Memory B cell (primary cell): ENCODE results near the gene PCP4L1.
A peak's percentile ranks its signal among the peaks of the same experiment; 100 is the strongest.

Experiments
- ATAC-seq: fragments of 150-1000 bp; cut with Tn5 transposase; 2 replicates; pipeline ENCODE4 v1.10.0; 2021; ENCODE audit warnings: low read depth, mild to moderate bottlenecking, moderate library complexity
- DNase-seq, 2 donors: peaks; one replicate each; pipeline ENCODE4 v3.0.0; 2022; ENCODE audit warnings: low spot score in 2 of 2
- H3K27ac Mint-ChIP-seq: one replicate; pipeline ENCODE4 v1.8.0; 2022; ENCODE audit warnings: mild to moderate bottlenecking, moderate library complexity, mixed read lengths
- H3K27me3 Mint-ChIP-seq: one replicate; pipeline ENCODE4 v1.8.0; 2022; ENCODE audit warnings: mixed read lengths
- H3K36me3 Mint-ChIP-seq: one replicate; pipeline ENCODE4 v1.8.0; 2022; ENCODE audit warnings: mild to moderate bottlenecking, mixed read lengths
- H3K4me1 Mint-ChIP-seq: one replicate; pipeline ENCODE4 v1.8.0; 2022; ENCODE audit warnings: mixed read lengths
- H3K4me3 Mint-ChIP-seq: one replicate; pipeline ENCODE4 v1.8.0; 2022; ENCODE audit warnings: mild to moderate bottlenecking, moderate library complexity, mixed read lengths
- H3K9me3 Mint-ChIP-seq: one replicate; pipeline ENCODE4 v1.8.0; 2022; ENCODE audit warnings: mixed read lengths

The PCP4L1 gene

DNA sequence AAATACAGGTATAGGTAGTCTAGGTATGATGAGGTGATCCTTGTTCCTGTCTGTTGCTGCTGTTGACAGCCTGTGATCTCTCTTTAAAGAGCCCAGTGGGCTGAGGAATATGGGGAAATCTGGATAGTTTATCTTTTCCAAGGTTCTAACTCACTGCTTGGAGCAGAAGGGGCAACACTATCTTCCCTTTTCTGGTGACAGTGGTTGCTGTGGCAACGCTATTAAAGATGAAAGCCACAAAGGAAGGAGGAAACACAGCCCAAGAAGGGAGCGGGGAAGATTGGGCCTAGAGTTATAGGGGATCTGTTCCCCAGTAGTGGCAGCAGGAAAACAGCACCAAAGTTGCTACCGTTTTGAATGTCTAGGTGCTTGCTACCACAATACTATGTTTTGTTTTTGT lies 8.8 kb downstream of the PCP4L1 start:
- Mint-ChIP-seq H3K9me3 (no peaks in the 10 kb centered on the region), H3K4me3 (no peak overlapping the region), H3K27ac (no peak overlapping the region), H3K27me3 (peaks cover 8% of the 10 kb centered on the region), H3K4me1 (peaks cover 8% of the 10 kb centered on the region), H3K36me3 (no peaks in the 10 kb centered on the region)
- DNase-seq = no peak
- no peak for ATAC-seq

- peaks cover 10% of the 10 kb centered on the region for H3K27me3 Mint-ChIP-seq
- H3K9me3 Mint-ChIP-seq = no peaks in the 10 kb centered on the region
- ATAC-seq (no peak), DNase-seq (no peak)
- H3K27ac Mint-ChIP-seq = no peak overlapping the region
- H3K4me1 Mint-ChIP-seq = no peaks in the 10 kb centered on the region
- no peaks in the 10 kb centered on the region for H3K36me3 Mint-ChIP-seq
- no peak overlapping the region for H3K4me3 Mint-ChIP-seq
Observed at GRCh38 chr1:161273402-161273801, 14.9 kb downstream of the PCP4L1 start.

DNA sequence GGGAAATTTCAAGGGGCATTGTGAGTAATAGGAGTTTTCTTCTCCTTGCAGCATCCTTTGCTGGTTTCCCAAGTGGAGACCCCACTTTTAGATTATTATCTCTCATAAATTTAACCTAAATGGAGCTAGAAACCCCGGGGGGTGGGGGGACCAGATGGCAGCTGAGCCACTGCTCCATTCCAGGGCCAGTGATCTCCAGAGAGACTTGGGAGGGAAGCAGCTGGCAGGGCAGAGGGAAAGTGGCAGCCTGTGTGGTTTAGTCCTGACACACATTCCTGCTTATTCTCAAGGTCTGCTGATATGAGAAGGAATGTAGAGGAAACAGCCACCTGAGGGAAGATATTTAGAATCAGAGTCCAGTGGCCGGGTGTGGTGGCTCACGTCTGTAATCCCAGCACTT lies 16.3 kb downstream of the PCP4L1 start:
- Mint-ChIP-seq H3K9me3 (no peaks in the 10 kb centered on the region), H3K4me3 (no peak overlapping the region), H3K4me1 (no peaks in the 10 kb centered on the region), H3K27me3 (peaks cover 10% of the 10 kb centered on the region), H3K36me3 (no peaks in the 10 kb centered on the region), H3K27ac (no peak overlapping the region)
- no peak for ATAC-seq
- no peak for DNase-seq

GRCh38 chr1:161282991-161283390 lies 24.4 kb downstream of the PCP4L1 start:
- Mint-ChIP-seq H3K27me3 (no peaks in the 10 kb centered on the region), H3K27ac (peak overlapping the region; percentile 0), H3K4me1 (peaks cover 8% of the 10 kb centered on the region), H3K36me3 (peaks cover 3% of the 10 kb centered on the region), H3K9me3 (no peaks in the 10 kb centered on the region), H3K4me3 (no peak overlapping the region)
- DNase-seq (no peak), ATAC-seq (no peak)

GRCh38 chr1:161285113-161285512 lies 26.6 kb downstream of the PCP4L1 start:
- no peaks in the 10 kb centered on the region for H3K9me3 Mint-ChIP-seq
- peaks cover 3% of the 10 kb centered on the region for H3K36me3 Mint-ChIP-seq
- DNase-seq (no peak), ATAC-seq (no peak)
- H3K27me3 Mint-ChIP-seq = no peaks in the 10 kb centered on the region
- H3K4me3 Mint-ChIP-seq = no peak overlapping the region
- H3K27ac Mint-ChIP-seq = no peak overlapping the region
- H3K4me1 Mint-ChIP-seq = peaks cover 8% of the 10 kb centered on the region

DNA sequence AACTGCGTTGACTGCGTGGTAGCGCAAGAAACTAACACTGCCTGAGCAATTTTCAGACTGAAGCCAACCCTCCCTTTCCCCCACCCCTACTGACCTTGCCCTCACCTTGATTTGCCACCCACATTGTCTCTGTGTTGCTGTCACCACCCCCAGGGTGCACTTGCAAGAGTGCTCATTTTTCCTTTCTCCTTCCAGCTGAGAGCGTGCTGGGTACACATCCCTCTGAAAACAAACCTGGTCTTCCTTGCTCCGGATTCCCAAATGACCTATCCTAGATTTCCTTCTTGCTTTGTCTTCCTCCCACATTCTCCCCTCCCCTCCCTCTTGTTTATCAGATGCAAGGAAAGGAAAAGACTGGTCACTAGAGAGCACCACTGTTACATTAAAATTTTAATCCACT lies 27.0 kb downstream of the PCP4L1 start:
- no peaks in the 10 kb centered on the region for H3K9me3 Mint-ChIP-seq
- no peaks in the 10 kb centered on the region for H3K27me3 Mint-ChIP-seq
- ATAC-seq = no peak
- no peak for DNase-seq
- no peak overlapping the region for H3K27ac Mint-ChIP-seq
- H3K4me3 Mint-ChIP-seq = no peak overlapping the region
- H3K36me3 Mint-ChIP-seq = peaks cover 3% of the 10 kb centered on the region
- peaks cover 8% of the 10 kb centered on the region for H3K4me1 Mint-ChIP-seq

- DNase-seq = no peak
- no peak overlapping the region for H3K27ac Mint-ChIP-seq
- H3K36me3 Mint-ChIP-seq = peaks cover 3% of the 10 kb centered on the region
- no peak for ATAC-seq
- H3K4me3 Mint-ChIP-seq = no peak overlapping the region
- H3K4me1 Mint-ChIP-seq = peaks cover 10% of the 10 kb centered on the region
- no peaks in the 10 kb centered on the region for H3K27me3 Mint-ChIP-seq
- H3K9me3 Mint-ChIP-seq = no peaks in the 10 kb centered on the region
Observed at GRCh38 chr1:161287482-161288054, 29.0 kb downstream of the PCP4L1 start.

GRCh38 chr1:161290779-161291178 lies 32.2 kb downstream of the PCP4L1 start:
- H3K27me3 Mint-ChIP-seq = no peaks in the 10 kb centered on the region
- H3K27ac Mint-ChIP-seq = no peak overlapping the region
- DNase-seq (no peak), ATAC-seq (no peak)
- peaks cover 3% of the 10 kb centered on the region for H3K4me1 Mint-ChIP-seq
- H3K36me3 Mint-ChIP-seq = peaks cover 3% of the 10 kb centered on the region
- no peaks in the 10 kb centered on the region for H3K9me3 Mint-ChIP-seq
- H3K4me3 Mint-ChIP-seq = no peak overlapping the region

DNA sequence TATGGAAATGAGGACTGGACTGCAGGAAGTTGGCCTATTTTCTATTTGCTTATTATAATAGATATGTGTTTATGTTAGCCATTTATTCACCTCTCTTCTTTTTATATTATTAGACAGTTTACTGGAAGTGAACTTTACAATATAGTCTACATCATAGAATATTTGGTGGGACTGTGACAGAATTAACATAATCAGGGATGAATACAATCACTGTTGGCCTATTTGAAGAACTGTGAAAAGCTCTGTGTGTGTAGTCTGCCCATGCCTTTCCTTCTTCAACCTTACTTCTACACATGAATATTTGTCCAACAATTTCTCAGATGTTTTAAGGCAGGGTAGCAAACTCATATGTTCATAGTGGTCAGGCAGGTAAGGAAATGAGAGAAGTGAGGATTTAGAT lies 38.9 kb downstream of the PCP4L1 start:
- Mint-ChIP-seq H3K27me3 (no peaks in the 10 kb centered on the region), H3K27ac (no peak overlapping the region), H3K9me3 (no peaks in the 10 kb centered on the region), H3K36me3 (peaks cover 2% of the 10 kb centered on the region), H3K4me3 (no peak overlapping the region), H3K4me1 (peaks cover 12% of the 10 kb centered on the region)
- DNase-seq (no peak), ATAC-seq (no peak)

DNA sequence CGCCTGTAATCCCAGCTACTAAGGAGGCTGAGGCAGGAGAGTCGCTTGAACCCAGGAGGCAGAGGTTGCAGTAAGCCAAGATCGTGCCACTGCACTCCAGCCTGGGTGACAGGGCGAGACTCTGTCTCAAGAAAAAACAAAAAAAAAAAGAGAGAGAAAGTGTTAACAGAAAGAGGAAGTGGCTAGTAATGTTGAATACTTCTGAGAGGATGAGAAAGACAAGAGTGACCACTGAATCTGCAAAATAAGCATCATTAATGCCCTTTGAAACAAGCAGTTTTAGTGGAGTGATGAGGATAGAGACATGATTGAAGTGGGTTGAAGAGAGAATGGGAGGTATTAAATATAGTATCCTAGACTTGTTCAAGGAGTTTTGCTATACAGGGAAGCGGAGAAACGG lies 39.6 kb downstream of the PCP4L1 start:
- no peak overlapping the region for H3K27ac Mint-ChIP-seq
- no peaks in the 10 kb centered on the region for H3K27me3 Mint-ChIP-seq
- H3K36me3 Mint-ChIP-seq = peaks cover 2% of the 10 kb centered on the region
- ATAC-seq (peak; percentile 60), DNase-seq (no peak)
- H3K4me3 Mint-ChIP-seq = no peak overlapping the region
- peaks cover 12% of the 10 kb centered on the region for H3K4me1 Mint-ChIP-seq
- no peaks in the 10 kb centered on the region for H3K9me3 Mint-ChIP-seq

GRCh38 chr1:161299347-161299746 lies 40.8 kb downstream of the PCP4L1 start:
- Mint-ChIP-seq H3K4me3 (no peak overlapping the region), H3K27me3 (no peaks in the 10 kb centered on the region), H3K36me3 (peaks cover 2% of the 10 kb centered on the region), H3K27ac (no peak overlapping the region), H3K9me3 (no peaks in the 10 kb centered on the region), H3K4me1 (peaks cover 13% of the 10 kb centered on the region)
- no peak for ATAC-seq
- DNase-seq = no peak

GRCh38 chr1:161300478-161300877 lies 41.9 kb downstream of the PCP4L1 start:
- no peaks in the 10 kb centered on the region for H3K27me3 Mint-ChIP-seq

DNA sequence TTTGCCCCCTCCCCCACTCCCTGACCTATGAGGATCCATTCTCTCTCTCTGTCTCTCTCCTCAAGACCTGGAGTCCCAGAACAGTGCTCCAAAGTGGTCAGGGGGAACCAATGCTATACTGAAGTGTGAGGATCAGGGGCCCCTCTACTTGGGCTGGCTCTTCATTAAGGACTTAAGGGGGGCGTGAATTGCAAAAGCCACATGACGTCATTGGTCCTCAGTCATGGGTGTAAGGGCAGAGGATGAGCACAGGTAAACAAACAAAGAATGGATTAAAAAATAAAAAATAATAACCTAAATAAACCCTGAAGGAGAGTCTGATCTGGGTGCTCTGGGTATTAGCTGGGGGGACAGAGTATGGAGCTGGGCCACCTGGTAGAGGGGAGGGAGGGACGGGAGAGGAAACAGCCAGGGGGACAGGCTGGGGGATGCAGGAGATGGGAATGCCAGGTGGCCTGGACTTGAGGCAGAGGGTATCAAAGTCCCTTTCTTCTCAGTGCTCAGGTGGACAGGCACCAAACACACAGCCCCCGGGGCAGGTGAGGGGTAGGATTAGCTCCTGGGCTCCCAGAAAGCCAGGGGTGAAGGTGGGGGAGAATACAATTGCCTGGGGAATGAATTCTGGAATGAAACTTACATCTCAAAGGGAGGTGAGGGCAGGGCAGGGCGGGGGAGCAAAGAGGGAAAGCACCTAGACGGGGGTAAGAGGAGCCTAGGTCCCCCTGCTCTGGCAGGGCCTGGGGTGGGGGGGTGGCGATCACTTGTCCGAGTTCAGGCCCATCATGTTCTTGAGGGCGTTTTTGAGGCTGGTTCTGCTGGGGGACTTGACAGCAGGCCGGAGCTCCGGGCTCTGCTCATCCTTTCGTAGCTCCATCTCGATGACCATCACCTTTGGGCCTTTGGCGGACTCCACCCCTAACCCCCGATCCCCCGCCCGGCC lies 46.7 kb downstream of the PCP4L1 start:
- no peaks in the 10 kb centered on the region for H3K27me3 Mint-ChIP-seq
- ATAC-seq (no peak), DNase-seq (no peak)
- peak overlapping the region; percentile 98 for H3K4me3 Mint-ChIP-seq
- peak overlapping the region; percentile 95 for H3K27ac Mint-ChIP-seq
- peaks cover 26% of the 10 kb centered on the region for H3K4me1 Mint-ChIP-seq
- no peaks in the 10 kb centered on the region for H3K9me3 Mint-ChIP-seq
- H3K36me3 Mint-ChIP-seq = no peaks in the 10 kb centered on the region

More at GRCh38 chr1:161300478-161300877, 41.9 kb downstream of the PCP4L1 start:
- H3K27ac Mint-ChIP-seq = no peak overlapping the region
- DNase-seq = no peak
- no peaks in the 10 kb centered on the region for H3K9me3 Mint-ChIP-seq
- H3K4me1 Mint-ChIP-seq = peaks cover 21% of the 10 kb centered on the region
- peaks cover 2% of the 10 kb centered on the region for H3K36me3 Mint-ChIP-seq
- no peak overlapping the region for H3K4me3 Mint-ChIP-seq
- no peak for ATAC-seq

DNA sequence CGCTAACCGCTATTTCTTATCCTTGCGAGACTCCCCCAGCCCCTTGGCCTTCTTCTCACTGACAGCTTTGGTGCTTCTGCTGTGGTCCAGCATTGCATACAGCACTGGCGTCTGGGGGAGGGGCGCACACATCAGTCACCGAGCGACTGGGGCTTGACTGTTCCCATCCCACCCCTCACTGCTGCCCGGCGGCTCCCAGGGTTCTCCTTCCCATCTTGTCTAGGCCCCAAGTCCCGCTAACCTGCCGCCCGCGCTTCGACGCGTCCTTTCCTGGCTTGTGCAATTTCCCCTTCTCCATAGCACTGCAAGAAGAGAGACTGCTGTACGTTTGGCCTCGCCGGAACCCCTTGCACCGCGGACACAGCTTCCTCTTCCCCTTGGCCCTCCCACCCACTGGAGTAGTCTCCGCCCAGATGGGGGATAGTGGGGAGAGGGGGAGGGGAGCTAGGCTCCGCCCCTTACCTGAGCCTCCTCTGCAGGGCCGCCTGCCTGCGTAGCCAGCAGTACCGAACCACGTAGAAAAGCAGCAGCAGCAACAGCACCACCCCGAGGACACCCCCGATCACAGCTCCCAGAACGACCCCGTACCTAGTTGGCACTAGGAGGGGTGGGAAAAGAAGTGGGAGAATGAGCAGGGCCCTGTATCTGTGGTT lies 47.4 kb downstream of the PCP4L1 start:
- H3K4me3 Mint-ChIP-seq = peak overlapping the region; percentile 98
- ATAC-seq (peak; percentile 90), DNase-seq (peak; percentile 78 to 82)
- H3K36me3 Mint-ChIP-seq = no peaks in the 10 kb centered on the region
- H3K9me3 Mint-ChIP-seq = no peaks in the 10 kb centered on the region
- peak overlapping the region; percentile 95 for H3K27ac Mint-ChIP-seq
- H3K27me3 Mint-ChIP-seq = no peaks in the 10 kb centered on the region
- peaks cover 26% of the 10 kb centered on the region for H3K4me1 Mint-ChIP-seq
